CD8-positive, alpha-beta memory T cell (primary cell): ENCODE data around the gene GCDH. TPM values are rescaled to one million over a fixed set of nuclear protein-coding genes. Genes with fewer than 3 reads are reported as not detected.

Experiments
- CTCF ChIA-PET: fragments of 350-600 bp; sonication (Branson Sonifier 250); formaldehyde crosslinking; loops from one replicate; lab custom pipeline; 2021; ENCODE audit warnings: antibody characterized with exemption; lab: Charles Lee
- POLR2A ChIA-PET: fragments of 350-600 bp; sonication (Branson Sonifier 250); formaldehyde crosslinking; loops from one replicate; lab custom pipeline; 2021; ENCODE audit warnings: antibody characterized with exemption; lab: Charles Lee
- DNase-seq, 5 donors: peaks; one replicate each; pipeline versions ENCODE4 v3.0.0 to v3.0.0-alpha.2; 2020 to 2022; ENCODE audit warnings: mixed read lengths in 1 of 5
- H3K27ac ChIP-seq: one replicate; pipeline ENCODE4 v1.7.0; 2013; ENCODE audit warnings: low read depth, mild to moderate bottlenecking, low read length, moderate library complexity
- H3K27me3 ChIP-seq: 2 replicates; pipeline ENCODE4 v1.7.0; 2013; ENCODE audit warnings: low read length, mild to moderate bottlenecking; ENCODE audit not compliant: insufficient read depth, poor library complexity, severe bottlenecking
- H3K36me3 ChIP-seq: 2 replicates; pipeline ENCODE4 v1.7.0; 2013; ENCODE audit warnings: mild to moderate bottlenecking, low read length, moderate library complexity; ENCODE audit not compliant: insufficient read depth
- H3K4me1 ChIP-seq: 2 replicates; pipeline ENCODE4 v1.7.0; 2013; ENCODE audit warnings: mild to moderate bottlenecking, low read length, moderate library complexity; ENCODE audit not compliant: insufficient read depth
- H3K4me3 ChIP-seq: 2 replicates; pipeline ENCODE4 v1.7.0; 2013; ENCODE audit warnings: mild to moderate bottlenecking, low read length
- H3K9me3 ChIP-seq: 2 replicates; pipeline ENCODE4 v1.7.0; 2013; ENCODE audit warnings: mild to moderate bottlenecking, low read length
- H3K27ac Mint-ChIP-seq, 8 donors: one replicate each; pipeline ENCODE4 v1.8.0; 2020 to 2021; ENCODE audit warnings: mixed read lengths in 8 of 8, mild to moderate bottlenecking in 6 of 8, inconsistent platforms in 3 of 8, moderate library complexity in 3 of 8
- H3K27me3 Mint-ChIP-seq, 2 donors: one replicate each; pipeline ENCODE4 v1.8.0; 2020 to 2021; ENCODE audit warnings: mixed read lengths in 2 of 2, mild to moderate bottlenecking in 1 of 2, moderate library complexity in 1 of 2
- H3K36me3 Mint-ChIP-seq, 3 donors: one replicate each; pipeline ENCODE4 v1.8.0; 2020 to 2021; ENCODE audit warnings: mixed read lengths in 3 of 3, inconsistent platforms in 1 of 3, mild to moderate bottlenecking in 1 of 3
- H3K4me1 Mint-ChIP-seq, 3 donors: one replicate each; pipeline ENCODE4 v1.8.0; 2020 to 2021; ENCODE audit warnings: mixed read lengths in 3 of 3, inconsistent platforms in 1 of 3, mild to moderate bottlenecking in 1 of 3
- H3K4me3 Mint-ChIP-seq, 7 donors: one replicate each; pipeline ENCODE4 v1.8.0; 2020 to 2021; ENCODE audit warnings: mixed read lengths in 7 of 7, mild to moderate bottlenecking in 6 of 7, moderate library complexity in 4 of 7, inconsistent platforms in 2 of 7
- H3K9me3 Mint-ChIP-seq, 5 donors: one replicate each; pipeline ENCODE4 v1.8.0; 2020 to 2022; ENCODE audit warnings: mixed read lengths in 5 of 5, mild to moderate bottlenecking in 3 of 5, moderate library complexity in 2 of 5, inconsistent platforms in 1 of 5
- polyA plus RNA-seq: library from polyadenylated mRNA; unstranded; fragments of 300-500 nt; fragmentation: Illumina TruSeq; gene quantifications from one replicate; pipeline ENCODE4 v1.2.3, GENCODE V29; 2021
- total RNA-seq, 2 experiments: library from RNA; stranded (reverse); gene quantifications; one replicate each; pipeline ENCODE4 v1.2.3, GENCODE V29; 2021

Gene GCDH
- total and polyA plus RNA-seq, 3 experiments from 2014 or later: 19.7 to 60.1 (median 59.4) TPM

DNA sequence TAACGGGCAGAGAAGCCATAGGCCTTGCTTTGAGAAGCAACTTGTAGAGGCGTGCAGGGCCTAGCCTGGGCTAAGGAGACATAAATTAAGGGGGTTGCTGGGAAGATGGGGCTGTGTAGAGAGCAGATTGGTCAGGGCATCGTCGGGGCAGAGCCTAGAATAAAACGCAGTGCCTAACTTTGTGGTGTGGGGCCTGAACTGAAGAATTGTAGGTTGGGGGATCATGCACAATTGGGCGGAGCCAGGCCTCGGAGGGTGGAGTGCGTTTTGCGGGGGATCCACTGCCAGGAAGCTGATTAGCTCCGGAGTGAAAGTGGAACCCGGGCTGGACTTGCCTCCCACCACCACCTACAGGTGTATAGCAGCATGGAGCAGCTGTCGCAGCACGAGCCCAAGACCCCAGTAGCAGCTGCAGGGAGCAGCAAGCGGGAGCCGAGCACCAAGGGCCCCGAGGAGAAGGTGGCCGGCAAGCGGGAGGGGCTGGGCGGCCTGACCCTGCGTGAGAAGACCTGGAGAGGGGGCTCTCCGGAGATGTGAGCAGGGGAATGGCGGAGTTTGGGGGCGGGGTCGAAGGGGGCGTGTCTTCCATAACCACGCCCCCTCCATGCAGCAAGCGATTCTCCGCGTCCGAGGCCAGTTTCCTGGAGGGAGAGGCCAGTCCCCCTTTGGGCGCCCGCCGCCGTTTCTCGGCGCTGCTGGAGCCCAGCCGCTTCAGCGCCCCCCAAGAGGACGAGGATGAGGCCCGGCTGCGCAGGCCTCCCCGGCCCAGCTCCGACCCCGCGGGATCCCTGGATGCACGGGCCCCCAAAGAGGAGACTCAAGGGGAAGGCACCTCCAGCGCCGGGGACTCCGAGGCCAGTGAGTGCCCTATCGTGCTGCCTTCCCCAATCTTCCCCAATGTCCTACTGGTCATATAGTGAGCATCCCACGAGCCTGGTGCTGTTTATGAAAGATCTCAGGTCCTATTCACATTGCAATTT is 23.6 kb upstream of the GCDH start:
- Histone ChIP-seq H3K4me3 (peak overlapping the region; percentile 76), H3K36me3 (no peaks in the 10 kb centered on the region), H3K9me3 (no peaks in the 10 kb centered on the region), H3K27me3 (no peaks in the 10 kb centered on the region), H3K27ac (peak overlapping the region; percentile 38), H3K4me1 (peaks cover 8% of the 10 kb centered on the region)
- POLR2A ChIA-PET: no interaction called here
- peak; percentile 41 to 78 (median 58) for DNase-seq
- Mint-ChIP-seq H3K4me3 (peak overlapping the region in 6 of 7 donors; percentile 49 to 81 (median 68)), H3K36me3 (peaks cover 3 to 7% (median 6%) of the 10 kb centered on the region in 3 donors), H3K27ac (peak overlapping the region in 3 of 8 donors; percentile 66 to 79 (median 78)), H3K9me3 (no peaks in the 10 kb centered on the region), H3K4me1 (peaks cover 9 to 14% (median 11%) of the 10 kb centered on the region in 3 donors), H3K27me3 (peaks cover 0 to 23% of the 10 kb centered on the region in 2 donors)
- CTCF ChIA-PET: no interaction called here

GRCh38 chr19:12868540-12869112 is 22.3 kb upstream of the GCDH start:
- peak overlapping the region in 1 of 8 donors; percentile 74 for H3K27ac Mint-ChIP-seq
- Histone ChIP-seq H3K4me3 (no peak overlapping the region), H3K27me3 (no peaks in the 10 kb centered on the region), H3K4me1 (peaks cover 8% of the 10 kb centered on the region), H3K9me3 (no peaks in the 10 kb centered on the region), H3K27ac (no peak overlapping the region), H3K36me3 (no peaks in the 10 kb centered on the region)
- ChIA-PET CTCF (interaction anchor here (3.5 kb wide), 1 partner anchor 103 kb away, joined by 12 read pairs; no protein-coding TSS in a partner anchor), POLR2A (no interaction called here)
- H3K9me3 Mint-ChIP-seq: no peaks in the 10 kb centered on the region
- H3K4me3 Mint-ChIP-seq: peak overlapping the region in 3 of 7 donors; percentile 33 to 54 (median 52)
- H3K27me3 Mint-ChIP-seq: peaks cover 2 to 18% of the 10 kb centered on the region in 2 donors
- no peak for DNase-seq
- peaks cover 9 to 14% (median 11%) of the 10 kb centered on the region in 3 donors for H3K4me1 Mint-ChIP-seq
- H3K36me3 Mint-ChIP-seq: peaks cover 5 to 7% (median 6%) of the 10 kb centered on the region in 3 donors

DNA sequence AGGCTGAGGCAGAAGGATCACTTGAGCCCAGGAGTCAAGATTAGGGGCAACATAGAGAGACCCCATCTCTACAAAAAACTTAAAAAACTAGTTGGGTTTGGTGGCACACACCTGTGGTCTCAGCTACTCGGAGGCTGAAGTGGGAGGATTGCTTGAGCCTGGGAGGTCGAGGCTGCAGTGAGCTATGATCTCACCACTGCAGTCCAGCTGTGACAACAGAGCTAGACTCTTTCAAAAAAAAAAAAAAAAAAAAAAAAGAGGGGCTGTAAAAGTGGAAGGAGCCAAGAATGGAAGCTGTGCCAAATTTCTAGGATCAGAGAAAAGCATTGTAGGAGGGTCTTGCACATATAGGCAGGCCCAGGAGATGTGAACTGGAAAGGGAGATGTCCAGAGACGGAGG is 19.3 kb upstream of the GCDH start:
- Mint-ChIP-seq H3K36me3 (peaks cover 9 to 24% (median 11%) of the 10 kb centered on the region in 3 donors), H3K4me1 (peaks cover 9 to 14% (median 12%) of the 10 kb centered on the region in 3 donors), H3K4me3 (no peak overlapping the region), H3K27me3 (peaks cover 2 to 5% of the 10 kb centered on the region in 2 donors), H3K27ac (no peak overlapping the region), H3K9me3 (no peaks in the 10 kb centered on the region)
- POLR2A ChIA-PET: interaction anchor here (0.6 kb wide), 1 partner anchor 19 kb away, joined by 3 read pairs; no protein-coding TSS in a partner anchor
- CTCF ChIA-PET: interaction anchor here (0.8 to 3.5 kb wide), 2 partner anchors 8 to 106 kb away, joined by 3 to 12 read pairs; no protein-coding TSS in a partner anchor
- H3K9me3 ChIP-seq: no peaks in the 10 kb centered on the region
- no peak overlapping the region for H3K27ac ChIP-seq
- no peaks in the 10 kb centered on the region for H3K27me3 ChIP-seq
- no peak for DNase-seq
- peaks cover 4% of the 10 kb centered on the region for H3K36me3 ChIP-seq
- peaks cover 8% of the 10 kb centered on the region for H3K4me1 ChIP-seq
- H3K4me3 ChIP-seq: no peak overlapping the region

- CTCF ChIA-PET: interaction anchor here (0.8 to 2.4 kb wide), 3 partner anchors 8 to 105 kb away, joined by 3 to 7 read pairs (median 4); no protein-coding TSS in a partner anchor
- no peaks in the 10 kb centered on the region for H3K9me3 ChIP-seq
- peaks cover 6 to 9% (median 7%) of the 10 kb centered on the region in 3 donors for H3K4me1 Mint-ChIP-seq
- H3K27me3 ChIP-seq: no peaks in the 10 kb centered on the region
- H3K4me3 ChIP-seq: no peak overlapping the region
- peak overlapping the region in 1 of 8 donors; percentile 44 for H3K27ac Mint-ChIP-seq
- H3K27ac ChIP-seq: no peak overlapping the region
- H3K4me3 Mint-ChIP-seq: peak overlapping the region in 2 of 7 donors; percentile 36 to 43
- peaks cover 6% of the 10 kb centered on the region for H3K4me1 ChIP-seq
- peaks cover 0 to 2% of the 10 kb centered on the region in 2 donors for H3K27me3 Mint-ChIP-seq
- peak in 1 of 5 donors; percentile 20 for DNase-seq
- H3K36me3 Mint-ChIP-seq: peaks cover 9 to 27% (median 11%) of the 10 kb centered on the region in 3 donors
- H3K36me3 ChIP-seq: peaks cover 4% of the 10 kb centered on the region
- no peaks in the 10 kb centered on the region for H3K9me3 Mint-ChIP-seq
- POLR2A ChIA-PET: no interaction called here
Observed at GRCh38 chr19:12872255-12872654, 18.7 kb upstream of the GCDH start.

- Mint-ChIP-seq H3K27me3 (peaks cover 0 to 2% of the 10 kb centered on the region in 2 donors), H3K9me3 (no peaks in the 10 kb centered on the region), H3K36me3 (peaks cover 9 to 32% (median 11%) of the 10 kb centered on the region in 3 donors), H3K4me3 (peak overlapping the region in 6 of 7 donors; percentile 23 to 56 (median 48)), H3K27ac (peak overlapping the region in 3 of 8 donors; percentile 15 to 54 (median 29)), H3K4me1 (peaks cover 5 to 8% (median 6%) of the 10 kb centered on the region in 3 donors)
- H3K36me3 ChIP-seq: peaks cover 10% of the 10 kb centered on the region
- H3K27me3 ChIP-seq: no peaks in the 10 kb centered on the region
- no peaks in the 10 kb centered on the region for H3K9me3 ChIP-seq
- no peak overlapping the region for H3K27ac ChIP-seq
- no peaks in the 10 kb centered on the region for H3K4me1 ChIP-seq
- peak; percentile 29 to 75 (median 53) for DNase-seq
- CTCF ChIA-PET: interaction anchor here (1.1 to 2.4 kb wide), 4 partner anchors 12 to 106 kb away, joined by 3 to 7 read pairs (median 4); no protein-coding TSS in a partner anchor
- POLR2A ChIA-PET: no interaction called here
- no peak overlapping the region for H3K4me3 ChIP-seq
Observed at GRCh38 chr19:12872941-12873890, 17.7 kb upstream of the GCDH start.

DNA sequence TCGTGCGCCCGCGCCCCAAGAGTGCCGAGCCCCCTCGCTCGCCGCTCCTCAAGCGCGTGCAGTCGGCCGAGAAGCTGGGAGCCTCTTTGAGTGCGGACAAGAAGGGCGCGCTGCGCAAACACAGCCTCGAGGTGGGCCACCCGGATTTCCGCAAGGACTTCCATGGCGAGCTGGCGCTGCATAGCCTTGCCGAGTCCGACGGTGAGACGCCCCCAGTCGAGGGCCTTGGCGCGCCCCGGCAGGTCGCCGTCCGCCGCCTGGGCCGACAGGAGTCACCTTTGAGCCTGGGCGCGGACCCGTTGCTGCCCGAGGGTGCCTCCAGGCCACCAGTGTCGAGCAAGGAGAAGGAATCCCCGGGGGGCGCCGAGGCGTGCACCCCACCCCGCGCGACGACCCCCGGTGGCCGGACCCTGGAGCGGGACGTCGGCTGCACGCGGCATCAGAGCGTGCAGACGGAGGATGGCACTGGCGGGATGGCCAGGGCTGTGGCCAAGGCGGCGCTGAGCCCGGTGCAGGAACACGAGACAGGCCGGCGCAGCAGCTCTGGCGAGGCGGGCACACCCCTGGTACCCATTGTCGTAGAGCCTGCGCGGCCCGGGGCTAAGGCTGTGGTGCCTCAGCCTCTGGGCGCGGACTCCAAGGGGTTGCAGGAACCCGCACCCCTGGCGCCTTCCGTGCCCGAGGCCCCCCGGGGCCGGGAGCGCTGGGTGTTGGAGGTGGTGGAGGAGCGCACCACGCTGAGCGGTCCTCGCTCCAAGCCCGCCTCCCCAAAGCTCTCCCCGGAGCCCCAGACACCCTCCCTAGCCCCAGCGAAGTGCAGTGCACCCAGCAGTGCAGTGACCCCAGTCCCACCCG is 16.8 kb upstream of the GCDH start:
- Mint-ChIP-seq H3K4me3 (no peak overlapping the region), H3K9me3 (no peaks in the 10 kb centered on the region)
- CTCF ChIA-PET: interaction anchor here (1.1 to 2.4 kb wide), 4 partner anchors 11 to 91 kb away, joined by 3 to 7 read pairs (median 4); no protein-coding TSS in a partner anchor

More for the DNA sequence above, 16.8 kb upstream of the GCDH start:
- H3K27ac ChIP-seq: no peak overlapping the region
- H3K27me3 Mint-ChIP-seq: peaks cover 0 to 2% of the 10 kb centered on the region in 2 donors
- no peak overlapping the region for H3K27ac Mint-ChIP-seq
- no peaks in the 10 kb centered on the region for H3K9me3 ChIP-seq
- peaks cover 14% of the 10 kb centered on the region for H3K36me3 ChIP-seq
- peaks cover 9 to 37% (median 11%) of the 10 kb centered on the region in 3 donors for H3K36me3 Mint-ChIP-seq
- peaks cover 6 to 8% (median 8%) of the 10 kb centered on the region in 3 donors for H3K4me1 Mint-ChIP-seq
- no peak overlapping the region for H3K4me3 ChIP-seq
- POLR2A ChIA-PET: no interaction called here
- peak in 1 of 5 donors; percentile 43 for DNase-seq
- H3K27me3 ChIP-seq: no peaks in the 10 kb centered on the region
- no peaks in the 10 kb centered on the region for H3K4me1 ChIP-seq
